Esophagus squamous epithelium (tissue), 4 donors: ENCODE measurements around the gene FCHSD1.

Source experiments
- CTCF ChIP-seq, 6 experiments: fragments of 450-650 bp in 4 of 6; fragments of 200-600 bp in 2 of 6; sonication (generic) in 2 of 6; IDR thresholded peaks; one replicate each; pipeline ENCODE4 v1.5.1; 2016 to 2019; ENCODE audit warnings: antibody characterized with exemption in 6 of 6, mild to moderate bottlenecking in 4 of 6, moderate library complexity in 4 of 6
- POLR2A ChIP-seq, 4 donors: fragments of 450-650 bp; IDR thresholded peaks; one replicate each; pipeline ENCODE4 v1.6.1; 2017; ENCODE audit warnings: antibody characterized with exemption in 4 of 4, mild to moderate bottlenecking in 4 of 4, moderate library complexity in 3 of 4

- TF ChIP-seq POLR2A (IDR thresholded peaks at IDR 0.05), result no peak
- TF ChIP-seq CTCF (IDR thresholded peaks at IDR 0.05), result no peak
Observed at GRCh38 chr5:141608557-141608956, 42.7 kb downstream of the FCHSD1 start.
